B cell (primary cell): ENCODE data around the gene CFAP157.

Experiments
- EZH2 ChIP-seq: IDR thresholded peaks from 2 replicates; pipeline ENCODE4 v1.6.1; 2012; ENCODE audit warnings: borderline replicate concordance, low read depth, mild to moderate bottlenecking, moderate library complexity, low read length; ENCODE audit not compliant: insufficient read depth, poor library complexity, severe bottlenecking
- TF ChIP-seq, protein P1 (sequence below): fragments of 200-600 bp; IDR thresholded peaks from one replicate; pipeline ENCODE4 v1.8.0; 2022; ENCODE audit warnings: antibody characterized with exemption, mild to moderate bottlenecking

DNA sequence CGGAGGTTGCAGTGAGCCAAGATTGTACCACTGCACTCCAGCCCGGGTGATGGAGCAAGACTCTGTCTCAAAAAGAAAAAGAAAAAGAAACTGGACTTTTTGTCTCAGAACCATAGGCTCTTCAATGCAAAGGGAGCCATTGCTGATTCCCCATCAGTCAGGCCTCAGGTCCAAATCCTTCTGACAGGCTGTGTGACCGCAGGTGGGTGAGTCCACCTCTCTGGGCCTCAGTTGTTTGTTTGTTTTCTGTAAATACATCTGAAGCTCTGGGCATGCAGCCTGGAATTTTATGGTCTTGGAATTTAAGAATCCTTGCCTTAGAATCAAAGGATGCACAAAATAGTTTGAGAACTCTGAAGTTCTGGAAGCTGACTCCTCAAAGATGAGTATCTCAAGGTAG, 49.4 kb downstream of the CFAP157 start:
- TF ChIP-seq, protein P1, sequence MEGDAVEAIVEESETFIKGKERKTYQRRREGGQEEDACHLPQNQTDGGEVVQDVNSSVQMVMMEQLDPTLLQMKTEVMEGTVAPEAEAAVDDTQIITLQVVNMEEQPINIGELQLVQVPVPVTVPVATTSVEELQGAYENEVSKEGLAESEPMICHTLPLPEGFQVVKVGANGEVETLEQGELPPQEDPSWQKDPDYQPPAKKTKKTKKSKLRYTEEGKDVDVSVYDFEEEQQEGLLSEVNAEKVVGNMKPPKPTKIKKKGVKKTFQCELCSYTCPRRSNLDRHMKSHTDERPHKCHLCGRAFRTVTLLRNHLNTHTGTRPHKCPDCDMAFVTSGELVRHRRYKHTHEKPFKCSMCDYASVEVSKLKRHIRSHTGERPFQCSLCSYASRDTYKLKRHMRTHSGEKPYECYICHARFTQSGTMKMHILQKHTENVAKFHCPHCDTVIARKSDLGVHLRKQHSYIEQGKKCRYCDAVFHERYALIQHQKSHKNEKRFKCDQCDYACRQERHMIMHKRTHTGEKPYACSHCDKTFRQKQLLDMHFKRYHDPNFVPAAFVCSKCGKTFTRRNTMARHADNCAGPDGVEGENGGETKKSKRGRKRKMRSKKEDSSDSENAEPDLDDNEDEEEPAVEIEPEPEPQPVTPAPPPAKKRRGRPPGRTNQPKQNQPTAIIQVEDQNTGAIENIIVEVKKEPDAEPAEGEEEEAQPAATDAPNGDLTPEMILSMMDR: no peak
- TF ChIP-seq EZH2: no peak
